Vagina (tissue), 2 donors: ENCODE measurements around the gene DHRS11. TPM values are rescaled to one million over a fixed set of nuclear protein-coding genes. Genes with fewer than 3 reads are reported as not detected.

ENCODE experiments used
- DNase-seq, 2 donors: peaks; one replicate each; pipeline ENCODE4 v3.0.0-alpha.2; 2017; ENCODE audit errors: extremely low spot score in 2 of 2
- H3K27ac ChIP-seq: fragments of 200-600 bp; sonication (generic); one replicate; pipeline ENCODE4 v1.5.1; 2019
- H3K27me3 ChIP-seq: fragments of 200-600 bp; sonication (generic); one replicate; pipeline ENCODE4 v1.5.1; 2019
- H3K36me3 ChIP-seq, 2 donors: fragments of 200-600 bp; sonication (generic); one replicate each; pipeline ENCODE4 v1.5.1; 2017 to 2019
- H3K4me1 ChIP-seq: fragments of 200-600 bp; sonication (generic); one replicate; pipeline ENCODE4 v1.5.1; 2019
- H3K4me3 ChIP-seq, 2 donors: fragments of 200-600 bp; sonication (generic); 1 replicate in 1 of 2; 2 replicates in 1 of 2; pipeline ENCODE4 v1.5.1; 2016 to 2019
- H3K9me3 ChIP-seq: fragments of 200-600 bp; sonication (generic); one replicate; pipeline ENCODE4 v1.5.1; 2019
- POLR2A ChIP-seq, 2 donors: fragments of 450-650 bp; IDR thresholded peaks; one replicate each; pipeline ENCODE4 v1.6.1; 2017; ENCODE audit warnings: antibody characterized with exemption in 2 of 2, mild to moderate bottlenecking in 2 of 2, moderate library complexity in 2 of 2
- POLR2AphosphoS5 ChIP-seq, 2 donors: sonication (generic); formaldehyde crosslinking; IDR thresholded peaks; one replicate each; pipeline ENCODE4 v1.9.0; 2017; ENCODE audit warnings: antibody characterized with exemption in 2 of 2, mild to moderate bottlenecking in 2 of 2, low read depth in 1 of 2; ENCODE audit not compliant: insufficient read depth in 1 of 2
- intact Hi-C: fragments of 100-400 bp; cut with DNase I; formaldehyde crosslinking; loops from one replicate; pipeline ENCODE4 v1.15.1; 2023
- total RNA-seq: library from RNA; depleted of rRNA; stranded (reverse); fragments of >200 nt; gene quantifications from one replicate; pipeline ENCODE4 v1.2.3, GENCODE V29; 2016
- TF ChIP-seq, protein P1 (sequence below), 3 experiments: fragments of 450-650 bp in 2 of 3; fragments of 200-600 bp in 1 of 3; sonication (generic) in 1 of 3; IDR thresholded peaks; one replicate each; pipeline ENCODE4 v1.5.1; 2017 to 2019; ENCODE audit warnings: antibody characterized with exemption in 3 of 3, mild to moderate bottlenecking in 2 of 3, moderate library complexity in 2 of 3

The DHRS11 gene
- total RNA-seq, 1 donor from 2014 or later = 12.0 TPM

DNA sequence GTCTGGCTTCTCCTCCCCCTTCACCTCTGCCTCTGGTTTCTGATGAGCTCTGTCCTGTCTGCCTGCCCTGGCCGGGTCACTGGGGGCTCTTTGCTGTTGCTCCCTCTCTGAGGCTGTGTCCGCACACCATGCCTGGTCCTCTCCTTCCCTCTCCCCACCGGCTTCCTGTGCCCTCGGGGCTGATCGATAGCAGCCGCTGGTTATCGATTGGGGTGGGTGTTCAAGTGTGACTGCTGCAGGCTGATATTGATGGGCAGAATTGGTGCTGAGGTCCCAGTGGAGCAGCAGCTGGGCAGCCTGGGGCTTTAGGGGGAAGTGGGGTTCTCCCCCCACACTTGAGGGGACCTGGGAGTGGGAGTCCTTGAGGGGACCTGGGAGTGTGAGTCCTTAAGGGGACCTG lies 26.1 kb downstream of the DHRS11 start:
- Histone ChIP-seq H3K9me3 (no peaks in the 10 kb centered on the region), H3K36me3 (no peaks in the 10 kb centered on the region), H3K27me3 (no peaks in the 10 kb centered on the region), H3K4me3 (no peak overlapping the region), H3K27ac (no peak overlapping the region), H3K4me1 (no peaks in the 10 kb centered on the region)
- intact Hi-C loops = no loop called here
- no peak for TF ChIP-seq POLR2AphosphoS5 (IDR thresholded peaks at IDR 0.05; ENCODE audit: insufficient read depth in 1 of 2, low read depth in 1 of 2)
- TF ChIP-seq POLR2A (IDR thresholded peaks at IDR 0.05) = no peak
- TF ChIP-seq, protein P1, sequence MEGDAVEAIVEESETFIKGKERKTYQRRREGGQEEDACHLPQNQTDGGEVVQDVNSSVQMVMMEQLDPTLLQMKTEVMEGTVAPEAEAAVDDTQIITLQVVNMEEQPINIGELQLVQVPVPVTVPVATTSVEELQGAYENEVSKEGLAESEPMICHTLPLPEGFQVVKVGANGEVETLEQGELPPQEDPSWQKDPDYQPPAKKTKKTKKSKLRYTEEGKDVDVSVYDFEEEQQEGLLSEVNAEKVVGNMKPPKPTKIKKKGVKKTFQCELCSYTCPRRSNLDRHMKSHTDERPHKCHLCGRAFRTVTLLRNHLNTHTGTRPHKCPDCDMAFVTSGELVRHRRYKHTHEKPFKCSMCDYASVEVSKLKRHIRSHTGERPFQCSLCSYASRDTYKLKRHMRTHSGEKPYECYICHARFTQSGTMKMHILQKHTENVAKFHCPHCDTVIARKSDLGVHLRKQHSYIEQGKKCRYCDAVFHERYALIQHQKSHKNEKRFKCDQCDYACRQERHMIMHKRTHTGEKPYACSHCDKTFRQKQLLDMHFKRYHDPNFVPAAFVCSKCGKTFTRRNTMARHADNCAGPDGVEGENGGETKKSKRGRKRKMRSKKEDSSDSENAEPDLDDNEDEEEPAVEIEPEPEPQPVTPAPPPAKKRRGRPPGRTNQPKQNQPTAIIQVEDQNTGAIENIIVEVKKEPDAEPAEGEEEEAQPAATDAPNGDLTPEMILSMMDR (IDR thresholded peaks at IDR 0.05) = no peak
- no peak for DNase-seq

DNA sequence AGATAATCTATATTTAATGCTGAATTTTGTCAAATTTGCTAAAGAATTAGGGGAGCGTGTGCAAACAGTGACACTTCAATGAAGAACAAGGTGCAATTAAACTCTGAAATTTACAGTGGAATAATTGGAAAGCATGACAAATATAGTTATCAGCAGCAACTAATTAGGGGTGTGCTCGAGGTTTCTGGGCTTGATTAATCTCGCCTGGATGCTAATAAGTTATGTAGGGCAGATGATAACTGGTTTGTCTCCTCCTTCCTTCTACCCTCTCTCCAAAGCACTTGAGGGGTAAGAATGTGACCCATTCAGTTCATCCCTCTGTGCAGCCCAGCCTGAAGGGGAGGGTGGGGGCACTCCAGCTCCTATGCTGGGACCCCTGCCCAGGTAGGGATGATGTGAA lies 31.6 kb downstream of the DHRS11 start:
- TF ChIP-seq POLR2A (IDR thresholded peaks at IDR 0.05) (no peak), POLR2AphosphoS5 (IDR thresholded peaks at IDR 0.05; ENCODE audit: insufficient read depth in 1 of 2, low read depth in 1 of 2) (no peak)
- TF ChIP-seq, protein P1 (IDR thresholded peaks at IDR 0.05) = no peak
- Histone ChIP-seq H3K27me3 (no peaks in the 10 kb centered on the region), H3K9me3 (no peaks in the 10 kb centered on the region), H3K27ac (no peak overlapping the region), H3K36me3 (no peaks in the 10 kb centered on the region), H3K4me1 (no peaks in the 10 kb centered on the region), H3K4me3 (no peak overlapping the region)
- DNase-seq = no peak
- intact Hi-C loops = no loop called here

DNA sequence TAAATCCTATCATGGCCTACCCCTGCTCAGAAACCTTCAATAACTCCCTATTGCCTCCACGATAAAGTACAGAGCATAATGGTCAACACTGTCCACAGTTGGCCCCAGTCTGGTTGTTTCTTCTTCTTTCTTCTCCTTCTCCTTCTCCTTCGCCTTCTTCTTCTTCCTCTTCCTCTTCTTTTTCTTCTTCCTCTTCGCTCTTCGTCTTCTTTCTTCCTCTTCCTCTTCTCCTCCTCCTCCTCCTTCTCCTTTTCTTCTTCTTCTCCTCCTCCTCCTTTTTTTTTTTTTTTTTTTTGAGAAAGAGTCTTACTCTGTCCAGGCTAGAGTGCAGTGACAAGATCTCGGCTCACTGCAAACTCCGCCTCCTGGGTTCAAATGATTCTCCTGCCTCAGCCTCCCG lies 33.5 kb downstream of the DHRS11 start:
- intact Hi-C loops = loop anchor here (5.0 kb wide), 1 partner anchor 432 kb away; no protein-coding TSS in a partner anchor
- Histone ChIP-seq H3K27me3 (no peaks in the 10 kb centered on the region), H3K4me1 (no peaks in the 10 kb centered on the region), H3K36me3 (no peaks in the 10 kb centered on the region), H3K4me3 (no peak overlapping the region), H3K27ac (no peak overlapping the region), H3K9me3 (no peaks in the 10 kb centered on the region)
- TF ChIP-seq, protein P1 (IDR thresholded peaks at IDR 0.05) = no peak
- TF ChIP-seq POLR2AphosphoS5 (IDR thresholded peaks at IDR 0.05; ENCODE audit: insufficient read depth in 1 of 2, low read depth in 1 of 2) (no peak), POLR2A (IDR thresholded peaks at IDR 0.05) (no peak)
- DNase-seq = no peak

DNA sequence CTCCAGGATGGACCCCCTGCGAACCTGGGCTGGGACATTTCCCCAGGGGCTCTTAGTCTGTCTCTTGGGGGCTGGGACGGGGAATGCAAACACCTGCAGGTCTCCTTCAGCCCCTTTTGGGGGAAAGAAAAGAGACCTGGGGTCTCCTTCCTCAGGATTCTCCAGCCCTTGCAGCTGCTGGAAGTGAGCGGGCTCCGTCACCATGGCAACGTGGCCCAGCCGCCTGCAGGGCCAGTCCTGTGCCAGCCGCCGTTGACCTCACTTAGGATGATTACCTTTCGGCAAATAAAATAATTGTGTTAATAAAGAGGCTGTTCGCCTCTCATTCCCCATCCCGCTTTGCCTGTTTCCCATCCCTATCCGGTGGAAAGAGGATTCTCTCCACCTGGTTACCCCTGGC lies 35.4 kb downstream of the DHRS11 start:
- TF ChIP-seq POLR2AphosphoS5 (IDR thresholded peaks at IDR 0.05; ENCODE audit: insufficient read depth in 1 of 2, low read depth in 1 of 2) (no peak), POLR2A (IDR thresholded peaks at IDR 0.05) (no peak)
- TF ChIP-seq, protein P1 (IDR thresholded peaks at IDR 0.05) = no peak
- DNase-seq = no peak
- Histone ChIP-seq H3K27ac (no peak overlapping the region), H3K4me3 (no peak overlapping the region), H3K27me3 (no peaks in the 10 kb centered on the region), H3K36me3 (no peaks in the 10 kb centered on the region), H3K9me3 (no peaks in the 10 kb centered on the region), H3K4me1 (no peaks in the 10 kb centered on the region)
- intact Hi-C loops = loop anchor here (5.0 kb wide), 1 partner anchor 430 kb away; no protein-coding TSS in a partner anchor

DNA sequence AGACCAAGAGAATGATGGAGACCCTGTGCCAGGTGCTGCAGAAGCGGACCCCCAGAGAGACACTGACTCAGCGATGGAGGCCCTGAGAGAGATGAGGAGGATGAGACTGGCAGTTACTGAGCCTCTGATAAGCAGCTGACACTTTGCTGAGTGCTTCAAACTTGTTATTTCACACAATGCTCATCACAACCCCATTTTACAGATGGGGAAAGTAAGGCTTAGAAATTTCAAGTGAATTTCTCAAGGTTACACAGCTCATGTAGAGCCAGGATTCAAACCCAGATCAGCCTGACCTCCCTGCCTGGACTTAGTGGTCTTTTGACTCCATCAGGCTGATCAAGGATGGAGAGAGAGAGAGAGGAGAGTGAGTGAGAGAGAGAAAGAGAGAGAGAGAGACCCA lies 36.9 kb downstream of the DHRS11 start:
- Histone ChIP-seq H3K27me3 (no peaks in the 10 kb centered on the region), H3K9me3 (no peaks in the 10 kb centered on the region), H3K4me3 (no peak overlapping the region), H3K4me1 (no peaks in the 10 kb centered on the region), H3K36me3 (no peaks in the 10 kb centered on the region), H3K27ac (no peak overlapping the region)
- intact Hi-C loops = loop anchor here (5.0 kb wide), 1 partner anchor 429 kb away; no protein-coding TSS in a partner anchor
- TF ChIP-seq POLR2A (IDR thresholded peaks at IDR 0.05) (no peak), POLR2AphosphoS5 (IDR thresholded peaks at IDR 0.05; ENCODE audit: insufficient read depth in 1 of 2, low read depth in 1 of 2) (no peak)
- TF ChIP-seq, protein P1 (IDR thresholded peaks at IDR 0.05) = no peak
- no peak for DNase-seq
